CD8-positive, alpha-beta memory T cell (primary cell): ENCODE data around the gene NAT16. TPM values are rescaled to one million over a fixed set of nuclear protein-coding genes. Genes with fewer than 3 reads are reported as not detected.

Source experiments
- CTCF ChIA-PET: fragments of 350-600 bp; sonication (Branson Sonifier 250); formaldehyde crosslinking; loops from one replicate; lab custom pipeline; 2021; ENCODE audit warnings: antibody characterized with exemption; lab: Charles Lee
- POLR2A ChIA-PET: fragments of 350-600 bp; sonication (Branson Sonifier 250); formaldehyde crosslinking; loops from one replicate; lab custom pipeline; 2021; ENCODE audit warnings: antibody characterized with exemption; lab: Charles Lee
- DNase-seq, 5 donors: peaks; one replicate each; pipeline versions ENCODE4 v3.0.0 to v3.0.0-alpha.2; 2020 to 2022; ENCODE audit warnings: mixed read lengths in 1 of 5
- H3K27ac ChIP-seq: one replicate; pipeline ENCODE4 v1.7.0; 2013; ENCODE audit warnings: low read depth, mild to moderate bottlenecking, low read length, moderate library complexity
- H3K27me3 ChIP-seq: 2 replicates; pipeline ENCODE4 v1.7.0; 2013; ENCODE audit warnings: low read length, mild to moderate bottlenecking; ENCODE audit not compliant: insufficient read depth, poor library complexity, severe bottlenecking
- H3K36me3 ChIP-seq: 2 replicates; pipeline ENCODE4 v1.7.0; 2013; ENCODE audit warnings: mild to moderate bottlenecking, low read length, moderate library complexity; ENCODE audit not compliant: insufficient read depth
- H3K4me1 ChIP-seq: 2 replicates; pipeline ENCODE4 v1.7.0; 2013; ENCODE audit warnings: mild to moderate bottlenecking, low read length, moderate library complexity; ENCODE audit not compliant: insufficient read depth
- H3K4me3 ChIP-seq: 2 replicates; pipeline ENCODE4 v1.7.0; 2013; ENCODE audit warnings: mild to moderate bottlenecking, low read length
- H3K9me3 ChIP-seq: 2 replicates; pipeline ENCODE4 v1.7.0; 2013; ENCODE audit warnings: mild to moderate bottlenecking, low read length
- H3K27ac Mint-ChIP-seq, 8 donors: one replicate each; pipeline ENCODE4 v1.8.0; 2020 to 2021; ENCODE audit warnings: mixed read lengths in 8 of 8, mild to moderate bottlenecking in 6 of 8, inconsistent platforms in 3 of 8, moderate library complexity in 3 of 8
- H3K27me3 Mint-ChIP-seq, 2 donors: one replicate each; pipeline ENCODE4 v1.8.0; 2020 to 2021; ENCODE audit warnings: mixed read lengths in 2 of 2, mild to moderate bottlenecking in 1 of 2, moderate library complexity in 1 of 2
- H3K36me3 Mint-ChIP-seq, 3 donors: one replicate each; pipeline ENCODE4 v1.8.0; 2020 to 2021; ENCODE audit warnings: mixed read lengths in 3 of 3, inconsistent platforms in 1 of 3, mild to moderate bottlenecking in 1 of 3
- H3K4me1 Mint-ChIP-seq, 3 donors: one replicate each; pipeline ENCODE4 v1.8.0; 2020 to 2021; ENCODE audit warnings: mixed read lengths in 3 of 3, inconsistent platforms in 1 of 3, mild to moderate bottlenecking in 1 of 3
- H3K4me3 Mint-ChIP-seq, 7 donors: one replicate each; pipeline ENCODE4 v1.8.0; 2020 to 2021; ENCODE audit warnings: mixed read lengths in 7 of 7, mild to moderate bottlenecking in 6 of 7, moderate library complexity in 4 of 7, inconsistent platforms in 2 of 7
- H3K9me3 Mint-ChIP-seq, 5 donors: one replicate each; pipeline ENCODE4 v1.8.0; 2020 to 2022; ENCODE audit warnings: mixed read lengths in 5 of 5, mild to moderate bottlenecking in 3 of 5, moderate library complexity in 2 of 5, inconsistent platforms in 1 of 5
- polyA plus RNA-seq: library from polyadenylated mRNA; unstranded; fragments of 300-500 nt; fragmentation: Illumina TruSeq; gene quantifications from one replicate; pipeline ENCODE4 v1.2.3, GENCODE V29; 2021
- total RNA-seq, 2 experiments: library from RNA; stranded (reverse); gene quantifications; one replicate each; pipeline ENCODE4 v1.2.3, GENCODE V29; 2021

The NAT16 gene
- total and polyA plus RNA-seq, 3 experiments from 2014 or later: not detected

- H3K9me3 Mint-ChIP-seq: no peaks in the 10 kb centered on the region
- peaks cover 0 to 2% (median 0%) of the 10 kb centered on the region in 3 donors for H3K36me3 Mint-ChIP-seq
- peak overlapping the region in 2 of 7 donors; percentile 15 to 67 for H3K4me3 Mint-ChIP-seq
- H3K27ac Mint-ChIP-seq: peak overlapping the region in 1 of 8 donors; percentile 54
- Histone ChIP-seq H3K4me3 (no peak overlapping the region), H3K27ac (no peak overlapping the region), H3K36me3 (no peaks in the 10 kb centered on the region), H3K4me1 (peaks cover 14% of the 10 kb centered on the region), H3K27me3 (peaks cover 7% of the 10 kb centered on the region), H3K9me3 (no peaks in the 10 kb centered on the region)
- DNase-seq: no peak
- POLR2A ChIA-PET: interaction anchor here (0.7 kb wide), 1 partner anchor 14 kb away, joined by 3 read pairs; the partner anchor contains the start of gene VGF
- CTCF ChIA-PET: interaction anchor here (0.7 to 3.1 kb wide), 3 partner anchors 9 to 19 kb away, joined by 3 to 30 read pairs (median 4); no protein-coding TSS in a partner anchor
- H3K4me1 Mint-ChIP-seq: peaks cover 13 to 19% (median 14%) of the 10 kb centered on the region in 3 donors
- peaks cover 4 to 27% of the 10 kb centered on the region in 2 donors for H3K27me3 Mint-ChIP-seq
Measured at GRCh38 chr7:101151908-101152651, 28.0 kb downstream of the NAT16 start.

- CTCF ChIA-PET: interaction anchor here (1.1 to 7.6 kb wide), 4 partner anchors 52 to 150 kb away, joined by 3 to 97 read pairs (median 44); no protein-coding TSS in a partner anchor
- H3K4me3 Mint-ChIP-seq: peak overlapping the region in 1 of 7 donors; percentile 69
- DNase-seq: no peak
- no peaks in the 10 kb centered on the region for H3K36me3 ChIP-seq
- peaks cover 11% of the 10 kb centered on the region for H3K4me1 ChIP-seq
- no peaks in the 10 kb centered on the region for H3K36me3 Mint-ChIP-seq
- H3K4me1 Mint-ChIP-seq: peaks cover 12 to 16% (median 15%) of the 10 kb centered on the region in 3 donors
- peak overlapping the region in 3 of 8 donors; percentile 22 to 84 (median 47) for H3K27ac Mint-ChIP-seq
- POLR2A ChIA-PET: no interaction called here
- no peak overlapping the region for H3K27ac ChIP-seq
- no peaks in the 10 kb centered on the region for H3K9me3 Mint-ChIP-seq
- no peak overlapping the region for H3K4me3 ChIP-seq
- peaks cover 15 to 31% of the 10 kb centered on the region in 2 donors for H3K27me3 Mint-ChIP-seq
- no peaks in the 10 kb centered on the region for H3K27me3 ChIP-seq
- no peaks in the 10 kb centered on the region for H3K9me3 ChIP-seq
Measured at GRCh38 chr7:101140746-101141382, 39.2 kb downstream of the NAT16 start.

- Histone ChIP-seq H3K27ac (no peak overlapping the region), H3K36me3 (no peaks in the 10 kb centered on the region), H3K4me1 (peaks cover 11% of the 10 kb centered on the region), H3K4me3 (no peak overlapping the region), H3K9me3 (no peaks in the 10 kb centered on the region), H3K27me3 (no peaks in the 10 kb centered on the region)
- Mint-ChIP-seq H3K9me3 (no peaks in the 10 kb centered on the region), H3K4me1 (peaks cover 12 to 16% (median 15%) of the 10 kb centered on the region in 3 donors), H3K27ac (peak overlapping the region in 2 of 8 donors; percentile 74 to 82), H3K27me3 (peaks cover 11 to 32% of the 10 kb centered on the region in 2 donors), H3K36me3 (no peaks in the 10 kb centered on the region), H3K4me3 (no peak overlapping the region)
- ChIA-PET POLR2A (interaction anchor here (0.6 kb wide), 1 partner anchor 41 kb away, joined by 6 read pairs; no protein-coding TSS in a partner anchor), CTCF (interaction anchor here (6.0 to 7.6 kb wide), 2 partner anchors 53 to 142 kb away, joined by 81 to 97 read pairs; no protein-coding TSS in a partner anchor)
- DNase-seq: no peak
Measured at GRCh38 chr7:101140339-101140699, 39.8 kb downstream of the NAT16 start.

GRCh38 chr7:101138213-101138870, 41.8 kb downstream of the NAT16 start:
- no peaks in the 10 kb centered on the region for H3K36me3 Mint-ChIP-seq
- peaks cover 7% of the 10 kb centered on the region for H3K4me1 ChIP-seq
- no peaks in the 10 kb centered on the region for H3K27me3 ChIP-seq
- CTCF ChIA-PET: interaction anchor here (1.3 to 7.6 kb wide), 3 partner anchors 54 to 144 kb away, joined by 3 to 97 read pairs (median 4); no protein-coding TSS in a partner anchor
- peak overlapping the region; percentile 52 for H3K27ac ChIP-seq
- POLR2A ChIA-PET: no interaction called here
- H3K9me3 Mint-ChIP-seq: no peaks in the 10 kb centered on the region
- H3K4me1 Mint-ChIP-seq: peaks cover 10 to 14% (median 12%) of the 10 kb centered on the region in 3 donors
- H3K27ac Mint-ChIP-seq: peak overlapping the region; percentile 38 to 87 (median 70)
- DNase-seq: peak; percentile 40 to 90 (median 71)
- H3K4me3 ChIP-seq: no peak overlapping the region
- no peaks in the 10 kb centered on the region for H3K9me3 ChIP-seq
- H3K27me3 Mint-ChIP-seq: peaks cover 9 to 32% of the 10 kb centered on the region in 2 donors
- H3K4me3 Mint-ChIP-seq: peak overlapping the region; percentile 0 to 72 (median 59)
- H3K36me3 ChIP-seq: no peaks in the 10 kb centered on the region

- no peaks in the 10 kb centered on the region for H3K9me3 Mint-ChIP-seq
- H3K27me3 Mint-ChIP-seq: peaks cover 10 to 35% of the 10 kb centered on the region in 2 donors
- Histone ChIP-seq H3K27me3 (no peaks in the 10 kb centered on the region), H3K4me1 (peaks cover 7% of the 10 kb centered on the region), H3K4me3 (no peak overlapping the region), H3K36me3 (no peaks in the 10 kb centered on the region), H3K9me3 (no peaks in the 10 kb centered on the region), H3K27ac (peak overlapping the region; percentile 52)
- peak overlapping the region in 6 of 8 donors; percentile 25 to 87 (median 68) for H3K27ac Mint-ChIP-seq
- CTCF ChIA-PET: interaction anchor here (1.3 to 1.6 kb wide), 2 partner anchors 55 to 60 kb away, joined by 3 to 4 read pairs; no protein-coding TSS in a partner anchor
- POLR2A ChIA-PET: no interaction called here
- no peaks in the 10 kb centered on the region for H3K36me3 Mint-ChIP-seq
- peaks cover 10 to 14% (median 12%) of the 10 kb centered on the region in 3 donors for H3K4me1 Mint-ChIP-seq
- peak overlapping the region in 1 of 7 donors; percentile 72 for H3K4me3 Mint-ChIP-seq
- no peak for DNase-seq
Measured at GRCh38 chr7:101137651-101138212, 42.4 kb downstream of the NAT16 start.

GRCh38 chr7:101134399-101134980, 45.6 kb downstream of the NAT16 start:
- peaks cover 17 to 53% of the 10 kb centered on the region in 2 donors for H3K27me3 Mint-ChIP-seq
- no peaks in the 10 kb centered on the region for H3K9me3 ChIP-seq
- peaks cover 7% of the 10 kb centered on the region for H3K4me1 ChIP-seq
- no peak overlapping the region for H3K4me3 Mint-ChIP-seq
- no peak overlapping the region for H3K27ac ChIP-seq
- H3K27ac Mint-ChIP-seq: peak overlapping the region in 1 of 8 donors; percentile 50
- CTCF ChIA-PET: interaction anchor here (2.5 kb wide), 1 partner anchor 10 kb away, joined by 12 read pairs; no protein-coding TSS in a partner anchor
- no peak for DNase-seq
- H3K27me3 ChIP-seq: no peaks in the 10 kb centered on the region
- POLR2A ChIA-PET: no interaction called here
- H3K9me3 Mint-ChIP-seq: no peaks in the 10 kb centered on the region
- no peak overlapping the region for H3K4me3 ChIP-seq
- peaks cover 7 to 14% (median 12%) of the 10 kb centered on the region in 3 donors for H3K4me1 Mint-ChIP-seq
- H3K36me3 ChIP-seq: no peaks in the 10 kb centered on the region
- no peaks in the 10 kb centered on the region for H3K36me3 Mint-ChIP-seq
